Activated CD4-positive, CD25-positive, alpha-beta regulatory T cell (primary cell): Measurements from ENCODE around the gene MSH3.
"Not testable (repeated sequence)": the region's sequence is repeated elsewhere in the genome, so short reads cannot be mapped to it uniquely, and the experiment has no call there.

Source experiments
- DNase-seq, 4 experiments: peaks; one replicate each; lab custom pipeline; 2025; lab: John Stamatoyannopoulos, UW

Gene MSH3

DNA sequence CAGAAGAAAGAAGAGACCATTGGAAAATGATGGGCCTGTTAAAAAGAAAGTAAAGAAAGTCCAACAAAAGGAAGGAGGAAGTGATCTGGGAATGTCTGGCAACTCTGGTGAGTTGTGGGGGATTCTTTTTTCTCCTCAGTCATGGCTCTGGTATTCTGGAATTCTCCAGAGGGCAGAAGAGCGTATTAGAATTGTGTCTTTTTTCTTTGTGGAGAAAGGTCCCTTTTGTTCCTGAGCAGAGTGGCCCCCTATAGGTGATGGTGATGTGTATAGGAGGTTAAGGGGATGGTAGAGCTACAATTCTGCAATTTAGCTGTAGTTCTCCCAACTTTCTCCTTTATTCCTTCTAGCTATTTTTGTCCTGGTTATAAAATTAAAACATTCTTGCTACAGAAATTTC is 2.0 kb downstream of the MSH3 start:
- no peak for DNase-seq

DNA sequence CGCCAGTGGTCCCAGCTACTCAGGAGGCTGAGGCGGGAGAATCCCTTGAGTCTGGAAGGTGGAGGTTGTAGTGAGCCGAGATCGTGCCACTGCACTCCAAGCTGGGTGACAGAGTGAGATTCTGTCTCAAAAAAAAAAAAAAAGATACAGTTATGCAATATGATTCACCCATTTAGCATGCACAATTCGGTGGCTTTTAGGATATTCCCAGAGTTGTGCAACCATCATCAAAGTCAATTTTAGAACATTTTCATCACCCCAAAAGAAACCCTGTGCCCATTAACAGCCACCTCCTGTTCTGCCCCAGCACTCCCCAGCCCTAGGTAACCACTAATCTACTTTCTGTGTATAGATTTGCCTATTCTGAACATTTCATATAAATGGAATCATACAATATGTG is 4.7 kb downstream of the MSH3 start:
- DNase-seq: no peak

GRCh38 chr5:80660661-80661060 is 6.2 kb downstream of the MSH3 start:
- not testable (repeated sequence) for DNase-seq

DNA sequence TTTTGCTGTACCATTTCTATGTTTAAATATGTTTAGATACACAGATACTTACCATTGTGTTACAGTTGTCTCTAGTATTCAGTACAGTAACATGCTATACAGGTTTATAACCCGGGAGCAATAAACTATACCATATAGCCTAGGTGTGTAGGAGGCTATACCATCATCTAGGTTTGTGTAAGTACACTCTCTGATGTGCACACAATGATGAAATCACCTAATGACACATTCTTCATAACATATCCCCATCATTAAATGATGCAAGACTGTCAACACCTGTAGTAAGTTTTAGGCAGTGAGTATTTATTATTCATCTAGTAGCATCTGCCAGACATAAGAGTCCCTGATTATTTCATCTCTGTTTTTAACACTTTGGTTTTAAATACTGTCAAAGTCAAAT is 7.7 kb downstream of the MSH3 start:
- DNase-seq: no peak

- no peak for DNase-seq
Measured at GRCh38 chr5:80665057-80665456, 10.6 kb downstream of the MSH3 start.

- no peak for DNase-seq
Measured at GRCh38 chr5:80667384-80667783, 12.9 kb downstream of the MSH3 start.

GRCh38 chr5:80668016-80668969 is 13.8 kb downstream of the MSH3 start:
- DNase-seq: no peak

DNA sequence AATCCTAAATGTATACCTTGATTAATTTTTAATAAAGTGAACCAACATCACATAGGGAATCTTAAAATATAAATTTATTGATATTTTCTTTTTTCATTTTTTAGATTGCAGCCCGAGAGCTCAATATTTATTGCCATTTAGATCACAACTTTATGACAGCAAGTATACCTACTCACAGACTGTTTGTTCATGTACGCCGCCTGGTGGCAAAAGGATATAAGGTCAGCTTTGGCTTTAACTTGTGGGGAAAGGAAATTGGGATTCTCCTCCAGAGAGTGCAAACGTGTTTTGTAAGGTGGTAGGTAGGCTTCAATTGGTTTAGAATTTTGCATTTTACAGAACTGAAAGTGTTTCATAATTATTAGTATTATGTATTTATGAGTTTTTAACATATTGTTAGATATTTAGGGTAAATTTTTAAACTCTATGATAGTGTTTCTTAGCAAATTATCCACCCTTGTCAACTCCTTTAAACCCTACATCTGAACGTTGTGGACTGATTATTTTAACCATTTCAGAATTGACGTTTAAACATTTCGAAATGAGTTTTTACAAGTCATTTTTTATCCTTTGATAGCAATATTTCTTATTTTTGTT is 17.8 kb downstream of the MSH3 start:
- peak; percentile 16 to 42 (median 31) for DNase-seq

- DNase-seq: no peak
Measured at GRCh38 chr5:80676706-80677105, 22.3 kb downstream of the MSH3 start.

DNA sequence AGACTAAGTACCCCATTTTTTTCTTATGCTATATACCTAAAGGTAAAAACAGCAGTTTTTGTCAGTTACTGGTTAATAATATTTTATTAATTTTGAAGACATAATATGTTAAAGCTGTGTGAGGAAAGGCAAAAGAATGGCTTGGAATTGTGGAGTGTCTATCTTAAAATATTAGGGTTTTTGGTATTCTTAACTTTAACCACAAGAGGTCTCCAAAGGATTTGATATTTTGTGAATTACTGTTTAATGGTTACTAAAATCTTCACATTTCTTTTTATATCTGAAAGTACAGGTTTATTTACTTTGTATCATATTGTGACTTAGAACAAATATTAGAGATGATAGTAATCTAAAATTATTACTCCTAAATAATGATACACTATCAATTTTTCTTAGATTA is 32.3 kb downstream of the MSH3 start:
- DNase-seq: no peak

DNA sequence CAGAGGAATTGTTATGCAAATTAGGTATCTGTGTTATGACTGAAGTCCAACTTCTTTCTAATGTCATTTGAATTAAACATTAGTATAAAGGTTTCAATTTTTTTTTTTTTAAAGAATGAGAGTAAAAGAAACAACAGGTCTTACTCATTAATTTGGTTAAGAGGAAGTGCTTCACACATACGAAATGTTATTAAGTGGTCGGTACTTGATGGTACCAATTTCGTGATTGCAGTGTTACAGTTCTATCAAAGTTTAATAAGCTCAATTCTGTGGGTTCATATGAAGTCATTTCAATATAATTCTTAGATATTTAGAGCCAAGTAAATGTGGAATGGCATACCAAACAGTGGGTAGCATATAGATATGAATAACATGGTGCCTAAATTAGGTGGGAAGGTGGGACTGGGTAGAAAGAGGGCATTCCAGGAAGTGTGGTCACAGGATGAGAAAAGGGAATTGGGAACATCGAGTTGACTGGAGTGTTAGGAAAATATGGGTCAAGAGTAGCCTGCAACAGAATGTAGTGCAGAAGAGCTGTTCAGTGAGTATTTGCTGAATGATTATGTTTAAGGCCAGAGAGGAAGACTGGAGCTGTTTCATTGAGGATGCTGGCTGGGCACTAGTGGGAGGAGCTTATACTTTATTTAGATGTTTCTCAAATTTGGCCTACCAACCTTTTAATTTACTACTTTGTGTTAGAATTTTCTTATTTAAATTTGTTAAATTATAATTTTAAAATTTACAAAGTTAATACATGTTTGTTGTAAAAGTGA is 34.4 kb downstream of the MSH3 start:
- no peak for DNase-seq

- DNase-seq: no peak
Measured at GRCh38 chr5:80689627-80690026, 35.2 kb downstream of the MSH3 start.

DNA sequence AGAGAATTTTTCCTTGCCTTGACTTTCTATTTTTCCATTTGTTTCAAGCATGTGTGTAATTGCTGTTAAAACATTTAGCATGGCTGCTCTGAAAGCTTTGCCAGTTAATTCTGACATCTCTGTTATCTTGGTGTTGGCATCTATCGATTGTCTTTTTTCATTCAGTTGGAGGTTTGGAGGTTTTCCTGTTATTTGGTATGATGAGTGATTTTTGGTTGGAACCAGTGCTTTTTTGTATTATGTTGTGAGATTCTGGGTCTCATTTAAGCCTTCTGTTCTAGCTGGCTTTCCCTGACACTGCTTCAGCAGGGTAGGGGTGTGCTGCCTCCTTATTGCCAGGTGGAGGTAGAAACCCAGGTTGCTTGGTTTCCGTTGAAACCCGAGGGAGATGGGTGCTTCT is 41.2 kb downstream of the MSH3 start:
- DNase-seq: no peak

DNA sequence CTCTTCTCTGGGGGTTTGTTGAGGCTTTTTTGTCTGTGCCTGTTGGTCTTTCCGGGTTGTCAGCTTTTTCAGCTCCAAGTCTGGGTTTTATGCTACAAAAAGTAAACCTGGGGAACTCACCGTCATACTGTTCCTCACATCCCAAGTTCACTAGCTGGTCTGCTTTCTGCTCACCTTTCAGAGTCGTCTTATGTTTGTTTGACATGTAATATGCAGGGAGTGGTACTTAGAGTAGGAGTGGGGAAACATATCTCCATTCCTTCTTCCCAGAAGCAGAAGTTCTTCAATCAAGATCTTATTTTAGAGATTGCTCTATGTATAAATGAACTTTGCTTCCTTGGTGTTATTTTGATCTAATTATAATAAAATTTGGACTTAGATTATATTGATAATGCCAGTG is 42.0 kb downstream of the MSH3 start:
- no peak for DNase-seq

GRCh38 chr5:80697100-80697499 is 42.6 kb downstream of the MSH3 start:
- no peak for DNase-seq

- DNase-seq: no peak
Measured at GRCh38 chr5:80698369-80698768, 43.9 kb downstream of the MSH3 start.

DNA sequence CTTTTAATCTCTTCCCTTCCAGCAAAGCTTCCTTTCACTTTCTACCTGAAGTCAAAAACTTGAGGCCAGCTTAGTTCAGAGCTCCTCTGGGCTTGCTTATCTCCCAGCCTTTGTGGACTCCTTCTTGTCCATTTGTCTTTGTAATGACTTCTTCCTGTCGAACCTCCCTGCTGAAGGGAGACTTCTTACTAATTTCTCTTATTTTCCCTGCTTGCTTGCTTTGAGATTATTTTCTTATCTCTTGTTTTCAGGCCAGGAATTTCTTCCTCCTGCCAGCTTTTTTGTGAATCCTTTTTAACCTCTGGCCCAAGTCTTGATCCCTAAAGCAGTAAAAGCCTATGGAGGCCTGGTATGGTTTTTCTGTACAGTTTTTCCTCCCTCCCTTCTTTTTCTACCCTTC is 47.1 kb downstream of the MSH3 start:
- no peak for DNase-seq

DNA sequence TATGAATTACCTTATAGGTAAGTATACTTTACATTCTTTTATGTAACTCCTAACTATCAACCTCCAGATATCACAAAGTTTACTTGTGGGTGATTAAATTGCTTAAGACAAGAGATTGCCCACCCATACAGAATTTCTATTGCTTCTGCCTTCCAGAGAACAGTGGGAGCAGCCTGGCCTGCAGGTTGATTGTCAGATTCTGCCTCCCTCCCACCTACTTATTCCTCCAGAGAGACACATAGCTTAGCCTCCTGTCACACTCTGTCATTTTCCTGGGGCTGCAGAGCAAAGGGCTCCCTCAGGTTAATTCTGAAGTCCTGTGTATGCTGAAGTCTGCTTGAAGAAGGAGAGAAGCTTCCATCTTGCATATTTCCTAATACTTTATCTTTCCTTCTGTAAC is 48.8 kb downstream of the MSH3 start:
- DNase-seq: no peak

- DNase-seq: no peak
Measured at GRCh38 chr5:80703747-80704146, 49.3 kb downstream of the MSH3 start.

GRCh38 chr5:80704221-80704620 is 49.8 kb downstream of the MSH3 start:
- DNase-seq: no peak

DNA sequence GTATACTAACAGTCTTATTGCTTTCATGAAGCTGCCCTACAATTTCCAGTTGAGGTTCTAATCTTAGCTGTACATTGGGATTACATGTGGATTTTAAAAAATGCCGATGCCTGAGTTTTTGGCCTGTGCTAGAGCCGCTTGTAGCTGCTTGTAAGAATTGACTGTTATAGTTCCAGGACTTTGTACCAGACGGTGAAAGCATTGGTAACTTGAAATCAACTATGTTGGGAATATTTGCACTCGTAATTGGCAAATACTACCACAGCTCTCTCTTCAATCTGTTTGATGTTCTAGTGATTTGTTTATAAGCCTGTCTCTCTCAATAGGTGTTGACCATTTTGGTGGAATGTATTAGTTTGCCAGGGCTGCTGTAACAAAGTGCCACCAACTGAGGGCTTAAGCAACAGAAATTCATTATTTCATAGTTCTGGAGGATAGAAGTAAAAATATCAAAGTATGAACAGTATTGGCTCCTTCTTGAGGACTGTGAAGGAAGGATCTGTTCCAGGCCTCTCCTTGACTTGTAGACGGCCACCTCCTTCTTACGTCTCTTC is 50.8 kb downstream of the MSH3 start:
- DNase-seq: no peak

DNA sequence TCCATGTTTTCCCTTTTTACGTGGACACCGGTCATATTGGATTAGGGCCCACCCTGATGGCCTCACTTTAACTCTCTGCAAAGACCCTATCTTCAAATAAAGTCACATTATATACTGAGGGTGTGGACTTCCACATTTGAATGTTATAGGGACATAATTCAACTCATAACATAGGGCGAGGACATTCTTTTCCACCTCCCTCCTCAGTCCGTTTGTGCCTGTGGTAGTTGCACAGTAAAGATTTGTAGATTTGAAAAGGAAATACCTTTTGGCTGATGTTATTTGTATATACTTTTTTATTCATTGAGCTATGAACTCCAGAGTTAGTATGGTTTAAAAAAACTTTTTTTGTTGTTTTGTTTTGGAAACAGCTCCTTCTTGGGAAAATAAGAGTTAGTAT is 51.3 kb downstream of the MSH3 start:
- no peak for DNase-seq
